GM18511 (cell line): ENCODE data around the gene CHD9NB.
"Not testable (repeated sequence)": the region's sequence is repeated elsewhere in the genome, so short reads cannot be mapped to it uniquely, and the experiment has no call there.

Experiments
- ATAC-seq: cut with Tn5 transposase; IDR thresholded peaks from one replicate; pipeline ENCODE4 v1.9.1; 2021; ENCODE audit warnings: mild to moderate bottlenecking, moderate library complexity; ENCODE audit not compliant: unreplicated experiment

The CHD9NB gene

GRCh38 chr16:53084746-53085334 is 32.1 kb upstream of the CHD9NB start:
- no peak for ATAC-seq

GRCh38 chr16:53084141-53084541 is 31.4 kb upstream of the CHD9NB start:
- ATAC-seq = no peak

GRCh38 chr16:53083119-53083518 is 30.4 kb upstream of the CHD9NB start:
- ATAC-seq = no peak

DNA sequence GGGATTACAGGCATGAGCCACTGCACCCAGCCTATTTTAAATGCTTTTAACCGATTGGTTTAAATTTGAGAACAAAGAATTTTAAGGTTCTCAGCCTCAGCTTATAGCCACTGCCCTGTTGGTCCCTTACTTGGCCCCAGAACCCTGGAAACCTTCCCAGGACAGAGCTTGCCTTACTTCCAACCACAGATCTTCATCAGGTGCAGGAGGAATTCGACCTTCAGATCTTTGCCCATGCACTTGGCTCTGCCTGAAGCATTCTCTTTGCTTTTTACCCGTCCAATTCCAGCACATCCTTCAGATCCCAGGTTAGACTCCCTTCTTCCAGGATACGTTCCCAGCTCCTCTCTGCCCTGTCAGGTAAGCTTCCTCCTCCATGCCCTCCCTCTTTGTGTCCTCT is 29.8 kb upstream of the CHD9NB start:
- no peak for ATAC-seq

GRCh38 chr16:53081686-53082407 is 29.1 kb upstream of the CHD9NB start:
- ATAC-seq = no peak

GRCh38 chr16:53081032-53081424 is 28.3 kb upstream of the CHD9NB start:
- no peak for ATAC-seq

DNA sequence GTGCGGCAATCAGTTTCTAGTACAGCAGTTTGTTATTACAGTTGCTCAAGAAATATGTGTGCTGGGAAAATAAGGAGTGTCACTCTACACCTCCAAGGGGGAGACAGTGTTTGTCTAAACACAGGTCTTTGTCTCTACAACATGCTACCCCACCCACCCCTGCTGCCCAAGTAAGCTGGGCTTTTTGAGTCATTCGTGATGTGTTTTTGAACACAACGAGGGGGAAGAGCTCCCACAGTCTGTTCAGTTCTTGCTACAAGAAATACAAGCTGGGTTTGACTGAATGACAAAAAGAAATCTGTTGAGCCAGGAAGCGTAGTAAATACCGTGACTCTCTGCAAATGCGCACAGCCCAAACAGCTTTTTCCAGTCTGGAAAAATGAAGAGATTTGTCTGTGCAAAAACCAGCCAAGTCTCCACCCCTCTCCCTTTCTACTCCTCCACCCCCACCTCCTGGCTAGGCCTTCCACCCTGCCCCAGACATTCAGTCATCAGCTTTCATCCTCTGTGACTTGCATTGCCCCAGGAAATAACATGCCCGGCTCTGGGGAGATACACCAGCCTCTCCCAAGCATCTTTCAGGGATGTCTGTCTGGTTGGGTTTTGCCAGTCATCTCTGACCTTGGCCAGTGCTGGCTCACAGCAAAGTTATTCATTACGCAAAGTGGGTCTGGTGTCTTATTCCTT is 27.8 kb upstream of the CHD9NB start:
- ATAC-seq = no peak

DNA sequence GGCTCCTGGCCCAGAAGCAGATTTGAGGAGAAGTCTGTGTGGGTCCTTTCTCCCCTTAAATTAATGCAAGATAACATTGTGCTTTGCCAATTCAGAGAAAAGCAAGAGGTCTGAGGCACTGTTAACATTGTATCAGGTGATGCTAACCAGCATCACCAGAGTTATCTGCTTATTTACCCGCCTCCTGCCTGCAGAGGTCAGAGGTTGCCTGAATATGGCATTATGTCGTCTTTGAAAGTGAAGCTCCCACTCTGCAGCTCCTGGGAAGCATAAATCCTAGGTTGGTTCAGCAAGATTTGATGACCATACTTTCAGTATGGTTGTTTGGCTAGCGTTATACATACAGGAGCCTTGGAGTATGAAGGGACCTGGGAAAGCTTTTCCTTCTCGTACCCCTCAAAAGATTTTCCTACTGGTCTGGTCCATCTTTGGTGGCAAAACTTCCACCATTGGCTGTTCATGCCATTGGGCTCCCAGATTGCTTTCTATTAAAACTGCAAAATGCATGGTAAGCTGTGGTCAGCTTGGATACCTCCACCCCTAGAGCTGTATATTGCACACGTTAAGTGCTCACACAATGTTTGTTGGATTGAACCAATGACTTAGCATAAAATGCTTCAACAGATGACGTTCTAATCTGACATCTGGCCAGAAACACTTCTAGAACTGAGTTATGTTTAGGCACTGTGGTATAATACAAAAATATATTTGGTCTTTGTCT is 26.2 kb upstream of the CHD9NB start:
- no peak for ATAC-seq

DNA sequence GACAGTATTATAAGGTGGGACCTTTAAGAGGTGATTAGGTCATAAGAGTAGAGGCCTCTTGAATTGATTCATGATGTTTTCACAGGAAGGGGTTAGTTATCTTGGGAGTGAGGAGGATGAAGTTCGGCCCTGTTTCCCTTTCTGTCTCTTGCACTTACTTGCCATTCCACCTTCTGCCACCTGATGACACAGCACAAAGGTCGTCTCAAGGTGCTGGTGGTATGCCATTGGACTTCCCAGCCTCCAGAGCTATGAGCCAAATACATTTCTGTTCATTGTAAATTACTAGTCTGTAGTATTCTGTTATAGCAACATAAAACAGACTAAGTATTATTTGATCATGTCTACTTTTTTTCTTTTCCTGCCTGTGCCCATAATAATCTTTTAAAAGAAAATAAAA is 25.6 kb upstream of the CHD9NB start:
- ATAC-seq = no peak

DNA sequence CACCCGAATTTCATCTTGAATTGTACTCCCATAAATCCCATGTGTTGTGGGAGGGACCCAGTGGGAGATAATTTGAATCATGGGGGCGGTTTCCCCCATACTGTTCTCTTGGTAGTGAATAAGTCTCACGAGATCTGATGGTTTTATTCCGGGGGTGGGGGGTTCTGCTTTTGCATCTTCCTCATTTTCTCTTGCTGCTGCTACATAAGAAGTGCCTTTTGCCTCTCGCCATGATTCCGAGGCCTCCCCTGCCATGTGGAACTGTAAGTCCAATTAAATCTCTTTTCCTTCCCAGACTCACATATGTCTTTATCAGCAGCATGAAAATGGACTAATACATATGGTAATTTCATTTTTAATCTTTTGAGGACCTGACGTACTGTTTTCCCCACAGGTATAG is 22.8 kb upstream of the CHD9NB start:
- not testable (repeated sequence) for ATAC-seq

DNA sequence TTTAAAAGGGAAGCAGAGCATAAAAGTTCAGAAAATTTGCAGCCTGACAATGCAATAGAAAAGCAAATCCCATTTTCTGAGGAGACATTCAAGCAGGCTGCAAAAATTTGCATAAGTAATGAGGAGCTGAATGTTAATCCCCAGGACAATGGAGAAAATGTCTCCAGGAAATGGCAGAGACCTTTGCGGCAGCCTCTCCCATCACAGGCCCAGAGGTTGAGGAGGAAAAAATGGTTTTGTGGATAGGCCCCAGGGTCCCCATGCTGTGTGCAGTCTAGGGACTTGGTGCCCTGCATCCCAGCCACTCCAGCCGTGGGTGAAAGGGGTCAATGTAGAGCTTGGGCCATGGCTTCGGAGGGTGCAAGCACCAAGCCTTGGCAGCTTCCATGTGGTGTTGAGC is 21.6 kb upstream of the CHD9NB start:
- ATAC-seq = not testable (repeated sequence)

- no peak for ATAC-seq
Measured at GRCh38 chr16:53073022-53073421, 20.3 kb upstream of the CHD9NB start.

DNA sequence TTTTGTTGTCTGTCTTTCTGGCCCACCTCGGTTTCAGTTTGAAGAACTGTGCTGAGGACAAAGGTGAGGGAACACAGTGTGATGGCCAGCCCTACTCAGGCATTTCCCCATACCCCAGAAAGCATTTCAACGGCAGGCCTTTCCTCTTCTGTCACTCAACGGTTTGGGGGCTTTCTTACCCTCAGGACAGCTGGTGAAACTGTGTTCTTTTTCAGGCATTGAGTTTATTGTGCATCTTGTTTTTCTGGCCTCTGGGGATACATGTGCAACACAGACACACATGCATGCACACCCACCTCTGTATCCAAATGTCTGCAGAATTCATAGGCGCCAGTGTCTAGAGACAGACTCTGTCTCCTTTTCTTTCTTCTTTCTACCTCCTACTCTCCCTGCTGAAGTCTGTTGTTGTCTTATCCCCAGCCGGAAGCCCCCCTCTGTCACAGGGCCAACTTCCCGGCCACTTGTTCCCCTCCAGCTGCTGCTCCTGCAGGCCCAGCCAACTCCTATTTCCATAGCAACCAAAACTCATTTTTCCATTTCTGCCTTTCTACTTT is 19.1 kb upstream of the CHD9NB start:
- ATAC-seq = peak; percentile 66

GRCh38 chr16:53069772-53070171 is 17.1 kb upstream of the CHD9NB start:
- ATAC-seq = no peak

DNA sequence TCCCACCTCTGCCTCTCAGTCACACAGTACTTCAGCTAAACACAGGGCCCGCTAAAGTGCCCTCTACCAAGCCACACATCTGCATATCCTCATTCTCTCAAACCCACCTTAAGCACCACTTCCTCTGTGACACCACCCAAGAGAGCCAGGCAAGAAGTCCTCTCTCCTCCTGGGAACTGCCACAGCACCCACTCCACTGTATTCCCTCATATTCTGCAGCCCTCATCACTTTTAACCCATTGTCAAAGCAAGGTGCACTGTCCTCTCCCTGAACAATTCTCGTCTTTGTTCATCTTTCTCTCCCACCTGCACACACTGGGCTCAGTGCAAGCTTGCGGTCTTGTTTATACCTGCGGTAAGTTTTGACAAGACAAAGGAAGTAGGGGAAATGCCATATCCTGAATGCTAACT is 15.7 kb upstream of the CHD9NB start:
- peak; percentile 55 for ATAC-seq

- no peak for ATAC-seq
Measured at GRCh38 chr16:53067675-53068074, 15.0 kb upstream of the CHD9NB start.

DNA sequence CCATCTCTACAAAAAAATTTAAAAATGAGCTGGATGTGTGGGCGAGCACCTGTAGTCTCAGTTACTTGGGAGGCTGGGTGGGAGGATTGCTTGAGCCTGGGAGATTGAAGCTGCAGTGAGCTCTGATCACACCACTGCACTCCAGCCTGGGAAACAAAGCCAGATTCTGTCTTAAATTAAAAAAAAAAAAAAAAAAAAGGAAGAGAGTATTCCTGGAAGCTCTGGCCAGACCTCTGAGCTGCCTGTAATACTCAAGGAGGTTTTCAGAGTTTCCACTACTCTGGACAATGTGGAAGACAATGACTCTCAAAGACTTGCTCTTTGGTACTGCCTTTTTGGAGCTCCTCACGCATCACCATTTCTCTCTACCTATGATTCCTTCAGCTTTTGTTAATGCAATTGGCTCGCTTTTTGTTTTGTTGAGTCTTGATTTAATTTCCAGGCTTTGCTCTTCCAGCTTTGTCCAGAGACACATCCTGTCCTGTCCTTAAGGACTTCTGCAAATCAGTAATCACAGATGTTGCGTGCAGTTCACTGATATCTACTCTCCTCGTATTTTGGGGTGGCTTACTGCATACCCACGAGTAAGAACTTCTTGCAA is 12.9 kb upstream of the CHD9NB start:
- ATAC-seq = no peak

DNA sequence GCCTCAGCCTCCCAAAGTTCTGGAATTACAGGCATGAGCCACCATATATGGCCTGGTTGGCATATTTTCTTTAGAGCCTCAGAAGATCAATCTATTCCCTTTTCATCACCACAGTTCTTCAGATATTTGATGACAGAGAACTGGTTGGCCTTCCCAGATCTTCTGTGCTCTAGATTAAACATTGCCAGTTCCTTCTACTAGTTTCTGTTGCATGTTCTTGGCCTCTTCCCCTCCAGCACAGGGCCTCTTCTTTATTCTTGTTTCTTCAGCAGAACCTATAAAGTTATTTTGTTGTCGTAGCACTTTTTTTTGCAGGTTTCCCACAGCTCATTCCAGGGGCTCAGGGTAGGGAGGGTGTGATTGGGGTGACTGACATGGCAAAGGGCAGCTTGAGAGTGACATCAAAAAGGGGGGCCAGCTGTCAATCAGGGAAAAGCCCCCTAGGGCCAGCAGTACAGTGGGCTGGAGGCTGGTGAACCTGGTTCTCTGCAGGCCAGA is 11.4 kb upstream of the CHD9NB start:
- ATAC-seq = no peak

- peak; percentile 93 for ATAC-seq
Measured at GRCh38 chr16:53061701-53062159, 9.0 kb upstream of the CHD9NB start.

- peak; percentile 30 for ATAC-seq
Measured at GRCh38 chr16:53061256-53061655, 8.6 kb upstream of the CHD9NB start.

DNA sequence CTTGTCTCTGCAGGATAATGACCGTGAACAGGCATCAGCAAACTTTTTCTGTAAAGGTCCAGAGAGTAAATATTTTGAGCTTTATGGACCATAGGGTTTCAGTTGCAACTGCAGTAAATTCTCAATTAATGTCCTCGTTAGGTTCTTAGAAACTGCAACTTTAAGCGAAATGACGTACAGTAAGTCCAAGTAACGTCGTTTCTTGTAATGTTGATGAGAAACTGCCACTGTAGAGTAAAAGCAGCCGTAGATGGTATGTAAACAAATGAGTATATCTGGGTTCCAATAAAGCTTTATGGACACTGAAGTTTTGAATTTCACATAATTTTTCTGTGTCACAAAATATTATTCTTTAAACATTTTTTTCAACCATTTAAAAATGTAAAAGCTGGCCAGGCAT is 7.0 kb upstream of the CHD9NB start:
- no peak for ATAC-seq
